Measurements from ENCODE around the gene LSM11. TPM values are rescaled to one million over a fixed set of nuclear protein-coding genes. Genes with fewer than 3 reads are reported as not detected.

The LSM11 gene
- total RNA-seq, 4 donors from 2014 or later, result 3.3 to 3.8 (median 3.6) TPM

GRCh38 chr5:157710431-157710830 is 33.1 kb upstream of the LSM11 start:
- Histone ChIP-seq H3K9me3 (no peaks in the 10 kb centered on the region), H3K27ac (no peak overlapping the region), H3K4me3 (no peak overlapping the region), H3K27me3 (no peaks in the 10 kb centered on the region), H3K36me3 (no peaks in the 10 kb centered on the region), H3K4me1 (no peaks in the 10 kb centered on the region)
- TF ChIP-seq CTCF (IDR thresholded peaks at IDR 0.05) (no peak), POLR2A (IDR thresholded peaks at IDR 0.05) (no peak)
- DNase-seq, result no peak

- no peak for TF ChIP-seq POLR2A (IDR thresholded peaks at IDR 0.05)
- no peak for TF ChIP-seq CTCF (IDR thresholded peaks at IDR 0.05)
- DNase-seq, result no peak
- no peak overlapping the region for H3K27ac ChIP-seq
- H3K9me3 ChIP-seq, result no peaks in the 10 kb centered on the region
- H3K4me3 ChIP-seq, result no peak overlapping the region
- no peaks in the 10 kb centered on the region for H3K4me1 ChIP-seq
- no peaks in the 10 kb centered on the region for H3K36me3 ChIP-seq
- H3K27me3 ChIP-seq, result no peaks in the 10 kb centered on the region
These were observed 32.6 kb upstream of the LSM11 start for GRCh38 chr5:157710882-157711281.

- H3K27me3 ChIP-seq, result no peaks in the 10 kb centered on the region
- H3K36me3 ChIP-seq, result no peaks in the 10 kb centered on the region
- TF ChIP-seq CTCF (IDR thresholded peaks at IDR 0.05) (no peak), POLR2A (IDR thresholded peaks at IDR 0.05) (no peak)
- H3K4me1 ChIP-seq, result no peaks in the 10 kb centered on the region
- DNase-seq, result no peak
- H3K9me3 ChIP-seq, result no peaks in the 10 kb centered on the region
- H3K27ac ChIP-seq, result no peak overlapping the region
- H3K4me3 ChIP-seq, result no peak overlapping the region
These were observed 29.5 kb upstream of the LSM11 start for GRCh38 chr5:157713830-157714595.

GRCh38 chr5:157714596-157714864 is 29.0 kb upstream of the LSM11 start:
- TF ChIP-seq POLR2A (IDR thresholded peaks at IDR 0.05) (no peak), CTCF (IDR thresholded peaks at IDR 0.05) (no peak)

GRCh38 chr5:157718519-157718918 is 25.0 kb upstream of the LSM11 start:
- Histone ChIP-seq H3K9me3 (no peaks in the 10 kb centered on the region), H3K4me1 (no peaks in the 10 kb centered on the region), H3K27me3 (no peaks in the 10 kb centered on the region), H3K27ac (no peak overlapping the region), H3K36me3 (no peaks in the 10 kb centered on the region), H3K4me3 (no peak overlapping the region)
- TF ChIP-seq CTCF (IDR thresholded peaks at IDR 0.05), result peak; percentile 8 to 86 (median 74)
- TF ChIP-seq POLR2A (IDR thresholded peaks at IDR 0.05), result no peak
- DNase-seq, result no peak

More at GRCh38 chr5:157714596-157714864, 29.0 kb upstream of the LSM11 start:
- Histone ChIP-seq H3K36me3 (no peaks in the 10 kb centered on the region), H3K9me3 (no peaks in the 10 kb centered on the region), H3K4me1 (no peaks in the 10 kb centered on the region), H3K4me3 (no peak overlapping the region), H3K27ac (no peak overlapping the region), H3K27me3 (no peaks in the 10 kb centered on the region)
- no peak for DNase-seq

- Histone ChIP-seq H3K9me3 (no peaks in the 10 kb centered on the region), H3K4me1 (no peaks in the 10 kb centered on the region), H3K27me3 (no peaks in the 10 kb centered on the region), H3K36me3 (no peaks in the 10 kb centered on the region), H3K27ac (no peak overlapping the region), H3K4me3 (no peak overlapping the region)
- TF ChIP-seq CTCF (IDR thresholded peaks at IDR 0.05), result no peak
- TF ChIP-seq POLR2A (IDR thresholded peaks at IDR 0.05), result no peak
- no peak for DNase-seq
These were observed 24.3 kb upstream of the LSM11 start for GRCh38 chr5:157719245-157719644.
